SK-N-MC (cell line): ENCODE results near the gene MUC6.

Source experiments
- EZH2 ChIP-seq: fragments of 200-600 bp; sonication (generic); IDR thresholded peaks from one replicate; pipeline ENCODE4 v1.6.1; 2017; ENCODE audit warnings: antibody characterized with exemption
- FOXP2 ChIP-seq: optimal IDR thresholded peaks from 2 replicates; pipeline ENCODE3; 2011; ENCODE audit warnings: mild to moderate bottlenecking, moderate library complexity; ENCODE audit not compliant: insufficient read depth; ENCODE audit errors: extremely low read length, control extremely low read depth
- POLR2AphosphoS5 ChIP-seq: IDR thresholded peaks from 2 replicates; pipeline ENCODE4 v1.6.1; 2012; ENCODE audit warnings: mild to moderate bottlenecking, low read depth, low read length, borderline replicate concordance

GRCh38 chr11:1022411-1022810 lies 14.1 kb downstream of the MUC6 start:
- TF ChIP-seq POLR2AphosphoS5 (no peak), EZH2 (no peak), FOXP2 (no peak)
